GM12878 (cell line): Measurements from ENCODE around the gene METTL27.

ENCODE experiments used
- CHD1 ChIP-seq: IDR thresholded peaks from 2 replicates; pipeline ENCODE4 v1.6.1; 2012; ENCODE audit warnings: low read depth, low read length, improper control_type of control experiment
- CHD2 ChIP-seq: IDR thresholded peaks from 2 replicates; pipeline ENCODE4 v1.6.1; 2011; ENCODE audit warnings: low read depth, low read length, improper control_type of control experiment, borderline replicate concordance
- FOS ChIP-seq: IDR thresholded peaks from 3 replicates; pipeline ENCODE4 v1.6.1; 2011; ENCODE audit warnings: borderline replicate concordance; ENCODE audit not compliant: insufficient read length; ENCODE audit errors: extremely low read depth
- JUND ChIP-seq: IDR thresholded peaks from 2 replicates; pipeline ENCODE4 v1.6.1; 2012; ENCODE audit warnings: low read depth, mild to moderate bottlenecking, low read length, improper control_type of control experiment, moderate library complexity
- MYC ChIP-seq: IDR thresholded peaks from 2 replicates; pipeline ENCODE4 v1.6.1; 2011; ENCODE audit warnings: mild to moderate bottlenecking, low read length, moderate library complexity, inconsistent platforms; ENCODE audit not compliant: insufficient read depth, insufficient replicate concordance, insufficient read length, severe bottlenecking
- POLR2A ChIP-seq: IDR thresholded peaks from 2 replicates; pipeline ENCODE4 v1.6.1; 2011; ENCODE audit warnings: low read depth, mild to moderate bottlenecking, low read length
- POLR2AphosphoS5 ChIP-seq: IDR thresholded peaks from 2 replicates; pipeline ENCODE4 v1.6.1; 2011; ENCODE audit warnings: mild to moderate bottlenecking, low read length, inconsistent platforms
- RAD21 ChIP-seq: IDR thresholded peaks from 2 replicates; pipeline ENCODE4 v1.6.1; 2011; ENCODE audit warnings: mild to moderate bottlenecking, low read depth, low read length, moderate library complexity; ENCODE audit not compliant: insufficient read depth
- RUNX3 ChIP-seq: IDR thresholded peaks from 2 replicates; pipeline ENCODE4 v1.6.1; 2012; ENCODE audit warnings: low read length, inconsistent platforms
- TF ChIP-seq, protein P1 (sequence below), 3 experiments: IDR thresholded peaks in 2 of 3; conservative IDR thresholded peaks in 1 of 3; 2 replicates each; pipeline ENCODE4 v1.5.1; 2011; ENCODE audit warnings: low read depth in 3 of 3, low read length in 3 of 3, mild to moderate bottlenecking in 3 of 3, control low read depth in 2 of 3, moderate library complexity in 2 of 3, inconsistent platforms in 1 of 3, mixed read lengths in 1 of 3; ENCODE audit not compliant: control insufficient read depth in 2 of 3, insufficient read depth in 1 of 3; ENCODE audit errors: extremely low read depth in 1 of 3
- TF ChIP-seq, protein P2 (sequence below): IDR thresholded peaks from 2 replicates; pipeline ENCODE4 v1.6.1; 2012; ENCODE audit warnings: mild to moderate bottlenecking, low read depth, low read length
- TF ChIP-seq, protein P3 (sequence below): fragments of 450-650 bp; formaldehyde crosslinking; IDR thresholded peaks from 2 replicates; pipeline ENCODE4 v1.5.0; 2022; ENCODE audit warnings: mild to moderate bottlenecking, missing genetic modification characterization
- TF ChIP-seq, protein P4 (sequence below): fragments of 450-650 bp; IDR thresholded peaks from 2 replicates; pipeline ENCODE4 v1.6.1; 2017; ENCODE audit warnings: antibody characterized with exemption, mild to moderate bottlenecking, moderate library complexity
- TF ChIP-seq, protein P5 (sequence below): IDR thresholded peaks from 2 replicates; pipeline ENCODE4 v1.6.1; 2012; ENCODE audit warnings: low read depth, low read length, improper control_type of control experiment

DNA sequence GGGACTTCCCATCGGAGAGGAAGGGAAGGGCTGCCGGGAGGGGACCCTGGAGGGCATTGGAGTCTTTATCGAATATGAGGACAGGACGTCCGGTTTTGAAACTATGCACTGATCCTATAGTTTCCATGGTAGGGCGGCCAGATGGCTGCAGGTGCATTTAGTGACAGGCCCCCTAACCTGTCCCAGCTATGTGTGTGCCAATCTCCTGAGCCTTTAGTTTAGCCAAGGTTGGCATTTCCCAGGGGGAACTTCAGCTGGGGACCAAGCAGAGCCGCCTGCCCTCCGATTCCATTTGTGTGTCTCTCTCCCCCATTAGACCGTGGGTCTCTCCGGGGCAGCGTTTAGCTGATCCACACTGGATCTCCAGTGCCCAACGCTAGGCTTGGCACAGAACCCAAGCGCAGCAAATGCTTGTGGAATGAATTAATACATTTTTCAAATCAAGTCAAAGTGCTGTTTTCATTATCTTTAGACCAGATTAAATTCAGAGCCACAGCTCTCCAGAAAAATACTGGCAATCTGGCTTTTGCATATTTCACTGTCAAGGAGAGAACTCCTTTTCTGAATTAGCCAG lies 38.5 kb upstream of the METTL27 start:
- TF ChIP-seq RUNX3 (no peak), RAD21 (no peak), POLR2A (no peak), CHD1 (no peak), MYC (no peak), CHD2 (no peak), POLR2AphosphoS5 (no peak), FOS (no peak), JUND (no peak)
- TF ChIP-seq, protein P1, sequence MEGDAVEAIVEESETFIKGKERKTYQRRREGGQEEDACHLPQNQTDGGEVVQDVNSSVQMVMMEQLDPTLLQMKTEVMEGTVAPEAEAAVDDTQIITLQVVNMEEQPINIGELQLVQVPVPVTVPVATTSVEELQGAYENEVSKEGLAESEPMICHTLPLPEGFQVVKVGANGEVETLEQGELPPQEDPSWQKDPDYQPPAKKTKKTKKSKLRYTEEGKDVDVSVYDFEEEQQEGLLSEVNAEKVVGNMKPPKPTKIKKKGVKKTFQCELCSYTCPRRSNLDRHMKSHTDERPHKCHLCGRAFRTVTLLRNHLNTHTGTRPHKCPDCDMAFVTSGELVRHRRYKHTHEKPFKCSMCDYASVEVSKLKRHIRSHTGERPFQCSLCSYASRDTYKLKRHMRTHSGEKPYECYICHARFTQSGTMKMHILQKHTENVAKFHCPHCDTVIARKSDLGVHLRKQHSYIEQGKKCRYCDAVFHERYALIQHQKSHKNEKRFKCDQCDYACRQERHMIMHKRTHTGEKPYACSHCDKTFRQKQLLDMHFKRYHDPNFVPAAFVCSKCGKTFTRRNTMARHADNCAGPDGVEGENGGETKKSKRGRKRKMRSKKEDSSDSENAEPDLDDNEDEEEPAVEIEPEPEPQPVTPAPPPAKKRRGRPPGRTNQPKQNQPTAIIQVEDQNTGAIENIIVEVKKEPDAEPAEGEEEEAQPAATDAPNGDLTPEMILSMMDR (IDR thresholded peaks at IDR 0.05 in 2 of 3, conservative IDR thresholded peaks at IDR 0.05 in 1 of 3; ENCODE audit: control insufficient read depth in 2 of 3, extremely low read depth in 1 of 3, insufficient read depth in 1 of 3, low read depth in 3 of 3, low read length in 3 of 3): no peak
- TF ChIP-seq, protein P2, sequence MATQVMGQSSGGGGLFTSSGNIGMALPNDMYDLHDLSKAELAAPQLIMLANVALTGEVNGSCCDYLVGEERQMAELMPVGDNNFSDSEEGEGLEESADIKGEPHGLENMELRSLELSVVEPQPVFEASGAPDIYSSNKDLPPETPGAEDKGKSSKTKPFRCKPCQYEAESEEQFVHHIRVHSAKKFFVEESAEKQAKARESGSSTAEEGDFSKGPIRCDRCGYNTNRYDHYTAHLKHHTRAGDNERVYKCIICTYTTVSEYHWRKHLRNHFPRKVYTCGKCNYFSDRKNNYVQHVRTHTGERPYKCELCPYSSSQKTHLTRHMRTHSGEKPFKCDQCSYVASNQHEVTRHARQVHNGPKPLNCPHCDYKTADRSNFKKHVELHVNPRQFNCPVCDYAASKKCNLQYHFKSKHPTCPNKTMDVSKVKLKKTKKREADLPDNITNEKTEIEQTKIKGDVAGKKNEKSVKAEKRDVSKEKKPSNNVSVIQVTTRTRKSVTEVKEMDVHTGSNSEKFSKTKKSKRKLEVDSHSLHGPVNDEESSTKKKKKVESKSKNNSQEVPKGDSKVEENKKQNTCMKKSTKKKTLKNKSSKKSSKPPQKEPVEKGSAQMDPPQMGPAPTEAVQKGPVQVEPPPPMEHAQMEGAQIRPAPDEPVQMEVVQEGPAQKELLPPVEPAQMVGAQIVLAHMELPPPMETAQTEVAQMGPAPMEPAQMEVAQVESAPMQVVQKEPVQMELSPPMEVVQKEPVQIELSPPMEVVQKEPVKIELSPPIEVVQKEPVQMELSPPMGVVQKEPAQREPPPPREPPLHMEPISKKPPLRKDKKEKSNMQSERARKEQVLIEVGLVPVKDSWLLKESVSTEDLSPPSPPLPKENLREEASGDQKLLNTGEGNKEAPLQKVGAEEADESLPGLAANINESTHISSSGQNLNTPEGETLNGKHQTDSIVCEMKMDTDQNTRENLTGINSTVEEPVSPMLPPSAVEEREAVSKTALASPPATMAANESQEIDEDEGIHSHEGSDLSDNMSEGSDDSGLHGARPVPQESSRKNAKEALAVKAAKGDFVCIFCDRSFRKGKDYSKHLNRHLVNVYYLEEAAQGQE: no peak
- TF ChIP-seq, protein P3, sequence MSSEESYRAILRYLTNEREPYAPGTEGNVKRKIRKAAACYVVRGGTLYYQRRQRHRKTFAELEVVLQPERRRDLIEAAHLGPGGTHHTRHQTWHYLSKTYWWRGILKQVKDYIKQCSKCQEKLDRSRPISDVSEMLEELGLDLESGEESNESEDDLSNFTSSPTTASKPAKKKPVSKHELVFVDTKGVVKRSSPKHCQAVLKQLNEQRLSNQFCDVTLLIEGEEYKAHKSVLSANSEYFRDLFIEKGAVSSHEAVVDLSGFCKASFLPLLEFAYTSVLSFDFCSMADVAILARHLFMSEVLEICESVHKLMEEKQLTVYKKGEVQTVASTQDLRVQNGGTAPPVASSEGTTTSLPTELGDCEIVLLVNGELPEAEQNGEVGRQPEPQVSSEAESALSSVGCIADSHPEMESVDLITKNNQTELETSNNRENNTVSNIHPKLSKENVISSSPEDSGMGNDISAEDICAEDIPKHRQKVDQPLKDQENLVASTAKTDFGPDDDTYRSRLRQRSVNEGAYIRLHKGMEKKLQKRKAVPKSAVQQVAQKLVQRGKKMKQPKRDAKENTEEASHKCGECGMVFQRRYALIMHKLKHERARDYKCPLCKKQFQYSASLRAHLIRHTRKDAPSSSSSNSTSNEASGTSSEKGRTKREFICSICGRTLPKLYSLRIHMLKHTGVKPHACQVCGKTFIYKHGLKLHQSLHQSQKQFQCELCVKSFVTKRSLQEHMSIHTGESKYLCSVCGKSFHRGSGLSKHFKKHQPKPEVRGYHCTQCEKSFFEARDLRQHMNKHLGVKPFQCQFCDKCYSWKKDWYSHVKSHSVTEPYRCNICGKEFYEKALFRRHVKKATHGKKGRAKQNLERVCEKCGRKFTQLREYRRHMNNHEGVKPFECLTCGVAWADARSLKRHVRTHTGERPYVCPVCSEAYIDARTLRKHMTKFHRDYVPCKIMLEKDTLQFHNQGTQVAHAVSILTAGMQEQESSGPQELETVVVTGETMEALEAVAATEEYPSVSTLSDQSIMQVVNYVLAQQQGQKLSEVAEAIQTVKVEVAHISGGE (CRISPR knock-in tag): no peak
- TF ChIP-seq, protein P4, sequence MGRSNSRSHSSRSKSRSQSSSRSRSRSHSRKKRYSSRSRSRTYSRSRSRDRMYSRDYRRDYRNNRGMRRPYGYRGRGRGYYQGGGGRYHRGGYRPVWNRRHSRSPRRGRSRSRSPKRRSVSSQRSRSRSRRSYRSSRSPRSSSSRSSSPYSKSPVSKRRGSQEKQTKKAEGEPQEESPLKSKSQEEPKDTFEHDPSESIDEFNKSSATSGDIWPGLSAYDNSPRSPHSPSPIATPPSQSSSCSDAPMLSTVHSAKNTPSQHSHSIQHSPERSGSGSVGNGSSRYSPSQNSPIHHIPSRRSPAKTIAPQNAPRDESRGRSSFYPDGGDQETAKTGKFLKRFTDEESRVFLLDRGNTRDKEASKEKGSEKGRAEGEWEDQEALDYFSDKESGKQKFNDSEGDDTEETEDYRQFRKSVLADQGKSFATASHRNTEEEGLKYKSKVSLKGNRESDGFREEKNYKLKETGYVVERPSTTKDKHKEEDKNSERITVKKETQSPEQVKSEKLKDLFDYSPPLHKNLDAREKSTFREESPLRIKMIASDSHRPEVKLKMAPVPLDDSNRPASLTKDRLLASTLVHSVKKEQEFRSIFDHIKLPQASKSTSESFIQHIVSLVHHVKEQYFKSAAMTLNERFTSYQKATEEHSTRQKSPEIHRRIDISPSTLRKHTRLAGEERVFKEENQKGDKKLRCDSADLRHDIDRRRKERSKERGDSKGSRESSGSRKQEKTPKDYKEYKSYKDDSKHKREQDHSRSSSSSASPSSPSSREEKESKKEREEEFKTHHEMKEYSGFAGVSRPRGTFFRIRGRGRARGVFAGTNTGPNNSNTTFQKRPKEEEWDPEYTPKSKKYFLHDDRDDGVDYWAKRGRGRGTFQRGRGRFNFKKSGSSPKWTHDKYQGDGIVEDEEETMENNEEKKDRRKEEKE: no peak
- TF ChIP-seq, protein P5, sequence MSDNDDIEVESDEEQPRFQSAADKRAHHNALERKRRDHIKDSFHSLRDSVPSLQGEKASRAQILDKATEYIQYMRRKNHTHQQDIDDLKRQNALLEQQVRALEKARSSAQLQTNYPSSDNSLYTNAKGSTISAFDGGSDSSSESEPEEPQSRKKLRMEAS: no peak
